SIG-M5 treated with dmso at 0.1 percent for 504 hours (cell line): ENCODE results near the gene NPPB.
"Not testable (repeated sequence)": the region's sequence is repeated elsewhere in the genome, so short reads cannot be mapped to it uniquely, and the experiment has no call there.

ENCODE experiments used
- DNase-seq: peaks from one replicate; lab custom pipeline; 2025; ENCODE audit not compliant: unreplicated experiment; lab: John Stamatoyannopoulos, UW

The NPPB gene

GRCh38 chr1:11858613-11858967 lies at the start of gene NPPB:
TSS of gene NPPB (minus strand) at chr1:11858945. CDS start at chr1:11858833, 112 bp downstream.
- no peak for DNase-seq

GRCh38 chr1:11908095-11908675 lies 49.4 kb upstream of the NPPB start:
- peak; percentile 95 for DNase-seq

GRCh38 chr1:11907275-11908094 lies 48.7 kb upstream of the NPPB start:
- peak; percentile 96 for DNase-seq

DNA sequence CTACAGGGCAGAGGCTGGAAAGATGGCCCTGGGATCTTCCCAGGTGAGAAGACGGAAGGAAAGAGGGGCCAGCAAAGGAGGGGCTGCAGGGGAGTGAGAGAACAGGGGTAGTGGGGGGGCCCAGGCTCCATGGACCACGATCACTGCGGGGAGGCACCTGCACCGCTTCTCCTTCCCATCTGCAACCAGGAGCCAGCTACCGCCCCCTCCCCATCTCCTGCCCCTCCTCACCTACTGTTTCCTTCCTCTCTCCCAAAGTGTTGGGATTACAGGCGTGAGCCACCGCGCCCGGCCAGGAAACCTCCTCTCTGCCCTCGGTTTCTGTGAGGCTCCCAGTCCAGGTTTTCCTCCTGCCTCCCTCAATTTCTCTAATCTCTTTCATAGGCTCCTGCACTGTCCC lies 48.1 kb upstream of the NPPB start:
- no peak for DNase-seq

DNA sequence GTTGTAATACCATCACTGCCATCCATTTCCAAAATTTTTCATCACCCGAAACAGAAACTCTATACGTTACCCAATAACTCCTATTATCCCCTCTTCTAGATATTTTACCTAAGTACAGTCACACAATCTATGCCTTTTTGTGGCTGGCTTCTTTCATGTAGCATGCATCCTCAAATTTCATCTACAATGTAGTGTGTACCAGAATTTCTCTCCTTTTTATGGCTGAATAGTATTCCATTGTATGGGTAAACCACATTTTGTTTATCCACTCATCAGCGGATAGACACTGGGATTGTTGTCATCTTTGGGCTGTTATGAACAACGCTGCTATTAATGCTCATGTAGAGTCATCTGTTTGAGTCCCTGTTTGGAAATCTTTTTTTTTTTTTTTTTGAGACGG lies 46.2 kb upstream of the NPPB start:
- no peak for DNase-seq

- DNase-seq, result not testable (repeated sequence)
Observed at GRCh38 chr1:11904156-11904555, 45.4 kb upstream of the NPPB start.

- DNase-seq, result no peak
Observed at GRCh38 chr1:11903210-11903609, 44.5 kb upstream of the NPPB start.

- not testable (repeated sequence) for DNase-seq
Observed at GRCh38 chr1:11901446-11901845, 42.7 kb upstream of the NPPB start.

- no peak for DNase-seq
Observed at GRCh38 chr1:11898831-11899467, 40.2 kb upstream of the NPPB start.

- no peak for DNase-seq
Observed at GRCh38 chr1:11898086-11898785, 39.5 kb upstream of the NPPB start.

DNA sequence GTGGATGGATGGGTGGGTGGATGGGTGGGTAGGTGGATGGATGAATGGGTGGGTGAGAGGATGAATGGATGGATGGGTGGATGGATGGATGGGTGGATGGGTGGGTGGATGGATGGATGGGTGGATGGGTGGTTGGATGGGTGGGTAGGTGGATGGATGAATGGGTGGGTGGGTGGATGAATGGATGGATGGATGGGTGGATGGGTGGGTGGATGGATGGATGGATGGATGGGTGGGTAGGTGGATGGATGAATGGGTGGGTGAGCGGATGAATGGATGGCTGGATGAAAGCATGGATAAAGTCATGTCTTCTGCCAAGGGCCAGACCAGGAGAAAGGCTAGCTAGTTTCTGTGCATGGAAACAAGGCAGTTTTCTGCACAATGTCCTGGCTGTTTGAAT lies 35.8 kb upstream of the NPPB start:
- DNase-seq, result not testable (repeated sequence)

DNA sequence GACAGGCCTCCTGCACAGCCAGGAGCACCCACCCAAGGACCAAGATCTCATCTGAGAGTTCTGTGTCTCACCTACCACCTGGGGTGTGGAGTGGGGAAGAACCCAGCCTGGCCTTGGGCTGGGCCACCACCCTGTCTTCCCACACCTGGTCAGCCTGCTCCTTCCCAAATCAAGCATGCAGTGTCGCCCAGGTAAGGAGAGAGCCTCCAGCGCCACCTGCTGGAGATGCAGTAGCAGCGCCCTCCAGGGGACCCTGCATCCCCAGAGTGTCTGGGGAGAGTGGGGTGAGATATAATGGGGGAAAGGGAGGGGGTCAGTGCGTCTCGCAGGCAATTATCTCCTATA lies 35.1 kb upstream of the NPPB start:
- peak; percentile 23 for DNase-seq

DNA sequence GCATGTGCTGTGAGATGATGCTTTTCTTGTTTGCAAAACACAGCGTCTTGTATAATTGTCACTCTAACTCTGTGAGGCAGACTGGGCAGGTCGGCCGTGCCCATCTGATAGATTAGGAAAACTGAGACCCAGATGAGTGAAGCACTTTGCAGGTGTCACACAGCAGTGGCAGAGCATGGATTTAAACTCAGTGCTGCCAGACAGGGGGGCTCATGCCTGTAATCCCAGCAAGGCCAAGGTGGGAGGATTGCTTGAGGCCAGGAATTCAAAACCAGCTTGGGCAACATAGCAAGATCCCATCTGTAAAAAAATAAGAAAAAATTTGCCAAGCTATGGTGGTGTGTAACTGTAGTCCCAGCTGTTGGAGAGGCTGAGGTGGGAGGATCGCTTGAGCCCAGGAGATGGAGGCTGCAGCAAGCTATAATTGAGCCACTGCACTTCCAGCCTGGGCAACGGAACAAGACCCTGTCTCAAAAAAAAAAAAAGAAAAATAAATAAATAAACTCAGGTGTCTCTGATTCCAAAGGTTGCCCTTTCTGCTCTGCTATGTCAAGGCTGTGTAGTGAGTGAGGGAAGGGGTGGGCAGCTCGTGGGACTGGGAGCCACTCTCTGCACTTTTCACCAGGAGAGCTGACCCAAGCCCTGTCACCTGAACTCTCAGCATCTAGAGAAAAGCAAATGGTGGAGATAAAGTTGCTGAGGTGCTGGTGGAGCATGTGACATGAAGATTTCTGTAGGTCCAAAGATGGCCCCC lies 32.9 kb upstream of the NPPB start:
- no peak for DNase-seq

GRCh38 chr1:11888877-11889208 lies 30.1 kb upstream of the NPPB start:
- DNase-seq, result no peak

- no peak for DNase-seq
Observed at GRCh38 chr1:11888206-11888876, 29.6 kb upstream of the NPPB start.

- no peak for DNase-seq
Observed at GRCh38 chr1:11887666-11888007, 28.9 kb upstream of the NPPB start.

GRCh38 chr1:11886986-11887665 lies 28.4 kb upstream of the NPPB start:
- DNase-seq, result no peak

DNA sequence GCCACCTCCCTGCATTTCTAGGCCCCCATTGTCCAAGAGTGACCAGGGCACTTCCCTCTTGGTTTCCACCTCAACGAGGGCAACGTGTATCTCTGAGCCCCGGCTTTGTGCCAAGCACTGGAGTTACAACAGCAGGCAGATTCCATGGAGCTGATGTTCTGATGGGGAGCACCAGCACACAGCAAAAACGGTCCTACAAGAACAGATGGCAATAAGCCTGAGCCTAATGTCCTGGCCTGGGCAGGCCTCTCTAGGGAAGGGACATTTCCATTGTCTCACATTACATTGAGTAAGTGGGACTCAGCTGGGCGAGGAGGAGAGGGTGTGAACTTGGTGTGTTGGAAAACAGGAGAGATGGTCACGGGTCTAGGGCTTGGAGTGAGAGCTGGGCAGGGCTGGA lies 27.2 kb upstream of the NPPB start:
- no peak for DNase-seq

DNA sequence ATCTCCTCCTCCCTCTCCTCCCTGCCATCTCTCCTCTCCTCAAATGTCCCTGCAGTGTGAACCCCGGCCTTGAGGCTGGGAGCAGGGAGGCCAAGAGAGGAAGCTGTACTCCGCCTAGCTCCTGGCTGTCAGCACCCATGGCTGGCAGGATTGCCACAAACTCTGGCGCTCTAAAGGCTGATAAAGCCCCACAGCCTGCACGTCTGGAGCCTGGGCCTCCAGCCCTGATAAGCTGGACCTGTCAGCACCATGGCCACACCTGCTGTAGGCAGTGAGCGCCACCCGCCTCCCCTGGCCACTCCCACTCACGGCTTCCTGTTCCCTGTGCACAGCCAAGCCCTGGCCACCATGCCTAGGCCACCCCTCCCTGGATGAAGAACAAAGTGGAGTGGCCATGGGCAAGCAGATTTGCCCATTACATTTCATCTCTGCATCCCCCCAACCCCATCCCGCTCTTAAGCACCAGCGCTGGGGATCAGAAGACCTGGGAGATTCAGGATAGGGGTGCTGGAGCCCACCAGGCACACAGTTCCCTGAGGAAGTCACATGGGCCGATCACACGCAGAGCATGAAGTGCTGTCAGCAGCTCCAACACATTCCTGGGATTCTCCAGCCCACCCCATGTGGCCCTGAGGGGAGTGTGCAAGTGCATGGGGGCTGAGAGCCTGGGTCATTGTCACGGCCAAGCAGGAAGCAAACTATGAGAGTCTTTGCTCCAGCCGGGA lies 24.2 kb upstream of the NPPB start:
- DNase-seq, result no peak
